A549 (cell line): Measurements from ENCODE around the gene CIT. TPM values are rescaled to one million over a fixed set of nuclear protein-coding genes. Genes with fewer than 3 reads are reported as not detected.

ENCODE experiments used
- ATAC-seq, 2 experiments: fragments of 200-7000 bp in 1 of 2; fragments of >200 bp in 1 of 2; cut with Nextera tagmentation in 1 of 2; cut with Tn5 transposase in 1 of 2; 3 replicates each; pipeline versions ENCODE4 v1.8.0 to v1.9.1; 2018 to 2020; ENCODE audit warnings: mild to moderate bottlenecking in 1 of 2, moderate library complexity in 1 of 2
- CTCF ChIA-PET: fragments of 300-600 bp; sonication (Branson Sonifier 250); formaldehyde crosslinking; extraction: SDS; loops from one replicate; lab custom pipeline; 2021; ENCODE audit warnings: antibody characterized with exemption, inconsistent platforms; lab: Yijun Ruan, JAX
- POLR2A ChIA-PET: fragments of 350-600 bp; formaldehyde crosslinking; extraction: SDS; loops from one replicate; lab custom pipeline; 2021; ENCODE audit warnings: antibody characterized with exemption, inconsistent platforms; lab: Yijun Ruan, JAX
- DNase-seq, 2 experiments: peaks; one replicate each; pipeline versions ENCODE4 v3.0.0 to v3.0.0-alpha.2; 2011 to 2016; ENCODE audit warnings: low read depth in 1 of 2, low spot score in 1 of 2
- FAIRE-seq: peaks from 2 replicates; lab custom pipeline; 2011; peaks lifted over from hg19 to GRCh38; lab: Jason Lieb, UNC
- H3K27ac ChIP-seq, 2 experiments: fragments of >200 bp; sonication (Bioruptor Twin); formaldehyde crosslinking; 3 replicates each; pipeline ENCODE4 v1.5.1; 2016 to 2017
- H3K4me1 ChIP-seq: fragments of >200 bp; sonication (Bioruptor Twin); formaldehyde crosslinking; 3 replicates; pipeline ENCODE4 v1.6.1; 2016
- H3K4me2 ChIP-seq: fragments of >200 bp; sonication (Bioruptor Twin); formaldehyde crosslinking; 3 replicates; pipeline ENCODE4 v1.6.1; 2016
- H3K4me3 ChIP-seq: fragments of >200 bp; sonication (Bioruptor Twin); formaldehyde crosslinking; 3 replicates; pipeline ENCODE4 v1.5.1; 2016
- H3K9me3 ChIP-seq: fragments of >200 bp; sonication (Bioruptor Twin); formaldehyde crosslinking; 3 replicates; pipeline ENCODE4 v1.6.1; 2016
- BCL3 ChIP-seq: fragments of >200 bp; sonication (Bioruptor Twin); formaldehyde crosslinking; IDR thresholded peaks from 3 replicates; pipeline ENCODE4 v1.6.1; 2016
- BHLHE40 ChIP-seq: IDR thresholded peaks from 2 replicates; pipeline ENCODE4 v1.6.1; 2012; ENCODE audit warnings: low read depth, low read length, inconsistent platforms
- CHD2 ChIP-seq: fragments of 150-350 bp; IDR thresholded peaks from 2 replicates; pipeline ENCODE4 v1.6.1; 2014; ENCODE audit warnings: low read length; ENCODE audit not compliant: partially characterized antibody
- CHD4 ChIP-seq: fragments of 200-600 bp; sonication (generic); IDR thresholded peaks from 2 replicates; pipeline ENCODE4 v1.6.1; 2016; ENCODE audit warnings: antibody characterized with exemption, mild to moderate bottlenecking, borderline replicate concordance
- E2F6 ChIP-seq: IDR thresholded peaks from 2 replicates; pipeline ENCODE4 v1.6.1; 2012; ENCODE audit warnings: low read depth, borderline replicate concordance
- ELK1 ChIP-seq: fragments of 150-350 bp; IDR thresholded peaks from 2 replicates; pipeline ENCODE4 v1.6.1; 2014; ENCODE audit warnings: low read depth, mild to moderate bottlenecking, low read length
- FOSB ChIP-seq: fragments of 250-450 bp; sonication (Bioruptor Pico); IDR thresholded peaks from 2 replicates; pipeline ENCODE4 v1.5.0; 2020; ENCODE audit warnings: mild to moderate bottlenecking, moderate library complexity
- GATA3 ChIP-seq: IDR thresholded peaks from 2 replicates; pipeline ENCODE4 v1.6.1; 2012; ENCODE audit warnings: borderline replicate concordance
- HES2 ChIP-seq: fragments of >200 bp; sonication (Bioruptor Twin); formaldehyde crosslinking; IDR thresholded peaks from 2 replicates; pipeline ENCODE4 v1.6.1; 2016
- HMGXB4 ChIP-seq: fragments of 250-450 bp; sonication (Bioruptor Pico); IDR thresholded peaks from 2 replicates; pipeline ENCODE4 v1.5.0; 2021; ENCODE audit warnings: mild to moderate bottlenecking, moderate library complexity, borderline replicate concordance
- HOXA7 ChIP-seq: fragments of 250-450 bp; sonication (Bioruptor Pico); IDR thresholded peaks from 2 replicates; pipeline ENCODE4 v1.5.0; 2020; ENCODE audit warnings: mild to moderate bottlenecking, moderate library complexity
- HOXB5 ChIP-seq: fragments of 250-450 bp; sonication (Bioruptor Pico); IDR thresholded peaks from 2 replicates; pipeline ENCODE4 v1.5.0; 2020; ENCODE audit warnings: mild to moderate bottlenecking, moderate library complexity
- KDM5A ChIP-seq: fragments of 200-600 bp; sonication (generic); IDR thresholded peaks from 2 replicates; pipeline ENCODE4 v1.6.1; 2016; ENCODE audit warnings: antibody characterized with exemption, mild to moderate bottlenecking
- MAFK ChIP-seq: fragments of 450-650 bp; IDR thresholded peaks from 2 replicates; pipeline ENCODE4 v1.6.1; 2014; ENCODE audit not compliant: partially characterized antibody
- MYC ChIP-seq: IDR thresholded peaks from 2 replicates; pipeline ENCODE4 v1.6.1; 2012; ENCODE audit warnings: mild to moderate bottlenecking, inconsistent platforms, low read length, improper control_type of control experiment, borderline replicate concordance
- NFE2L2 ChIP-seq: fragments of 150-350 bp; conservative IDR thresholded peaks from 2 replicates; pipeline ENCODE4 v1.6.1; 2014; ENCODE audit warnings: low read length
- NPAS2 ChIP-seq: fragments of 250-450 bp; sonication (Bioruptor Pico); IDR thresholded peaks from 2 replicates; pipeline ENCODE4 v1.8.0; 2022; ENCODE audit warnings: mild to moderate bottlenecking, moderate library complexity, borderline replicate concordance
- PBX3 ChIP-seq: IDR thresholded peaks from 2 replicates; pipeline ENCODE4 v1.6.1; 2012
- RAD21 ChIP-seq, 2 experiments: fragments of >200 bp in 1 of 2; sonication (Bioruptor Twin) in 1 of 2; formaldehyde crosslinking in 1 of 2; IDR thresholded peaks in 1 of 2; conservative IDR thresholded peaks in 1 of 2; 2 replicates in 1 of 2; 3 replicates in 1 of 2; pipeline ENCODE4 v1.6.1; 2012 to 2018; ENCODE audit warnings: inconsistent platforms in 1 of 2
- RFX5 ChIP-seq: fragments of 450-650 bp; IDR thresholded peaks from 2 replicates; pipeline ENCODE4 v1.7.1; 2014; ENCODE audit warnings: antibody characterized with exemption, mild to moderate bottlenecking, moderate library complexity
- TP53 ChIP-seq: fragments of 250-450 bp; sonication (Bioruptor Pico); IDR thresholded peaks from 2 replicates; pipeline ENCODE4 v1.5.0; 2021; ENCODE audit warnings: mild to moderate bottlenecking, moderate library complexity
- WGBS: methylation state at CpG from one replicate; pipeline ENCODE4 v1.1.6; 2017; ENCODE audit errors: missing lambda C conversion rate; 5-methylcytosine and 5-hydroxymethylcytosine counted together
- polyA plus RNA-seq, 4 experiments: library from polyadenylated mRNA; depleted of rRNA in 3 of 4; stranded (reverse); fragments of >200 nt; fragmentation: RNase III in 1 of 4; extraction: RNeasy Plus Mini Kit Qiagen cat#74134 plus additional on column Dnase treatment in 1 of 4; gene quantifications; 2 replicates in 3 of 4; 3 replicates in 1 of 4; pipeline ENCODE4 v1.2.3, GENCODE V29; 2011 to 2017

CIT gene
- polyA plus RNA-seq, 2 of the 4 experiments (the other 2 are of a cell fraction) = 12.5 to 25.4 TPM

- no peak for TF ChIP-seq ELK1
- TF ChIP-seq PBX3 = no peak
- TF ChIP-seq MAFK = no peak
- TF ChIP-seq NFE2L2 = no peak
- TF ChIP-seq KDM5A = no peak
- TF ChIP-seq MYC = no peak
- TF ChIP-seq NPAS2 = no peak
These were observed 184.7 kb downstream of the CIT start (continued) for GRCh38 chr12:119692410-119692809.

- CTCF ChIA-PET = interaction anchor here (1.5 kb wide), 1 partner anchor 24 kb away, joined by 4 read pairs; the partner anchor contains the start of gene PRKAB1
- Histone ChIP-seq H3K27ac (no peak overlapping the region), H3K9me3 (no peaks in the 10 kb centered on the region), H3K4me2 (no peak overlapping the region), H3K4me3 (no peak overlapping the region), H3K4me1 (no peaks in the 10 kb centered on the region)
- TF ChIP-seq RAD21 (conservative IDR thresholded peaks at IDR 0.05 in 1 of 2, IDR thresholded peaks at IDR 0.05 in 1 of 2) (no peak), E2F6 (no peak), HOXA7 (no peak), TP53 (CRISPR knock-in tag) (no peak), CHD2 (no peak), FOSB (CRISPR knock-in tag) (no peak), NFE2L2 (no peak), HES2 (no peak), BCL3 (no peak), RFX5 (no peak), HMGXB4 (CRISPR knock-in tag) (no peak)
- 80% methylated on average over 6 of the region's 6 CpGs for WGBS
- no peak for FAIRE-seq
- DNase-seq = no peak
- POLR2A ChIA-PET = no interaction called here
- ATAC-seq = no peak
These were observed 185.8 kb downstream of the CIT start for GRCh38 chr12:119691202-119691810.

- ChIA-PET CTCF (interaction anchor here (1.2 to 1.5 kb wide), 2 partner anchors 10 to 22 kb away, joined by 3 to 4 read pairs; partner anchors contain the start of gene PRKAB1), POLR2A (no interaction called here)
- FAIRE-seq (no peak), ATAC-seq (no peak), DNase-seq (no peak)
- Histone ChIP-seq H3K4me2 (no peak overlapping the region), H3K4me1 (peaks cover under 1% of the 10 kb centered on the region; the same call in 1 of the 3 replicates), H3K4me3 (no peak overlapping the region), H3K9me3 (no peaks in the 10 kb centered on the region), H3K27ac (no peak overlapping the region)
- WGBS = 96% methylated on average over 38 of the region's 38 CpGs
- no peak for TF ChIP-seq RAD21 (conservative IDR thresholded peaks at IDR 0.05 in 1 of 2, IDR thresholded peaks at IDR 0.05 in 1 of 2)
- TF ChIP-seq GATA3 = no peak
- TF ChIP-seq BHLHE40 = no peak
- TF ChIP-seq HOXA7 = no peak
- no peak for TF ChIP-seq HOXB5 (CRISPR knock-in tag)
- TF ChIP-seq MAFK = no peak
- no peak for TF ChIP-seq CHD4
These were observed 187.1 kb downstream of the CIT start for GRCh38 chr12:119689935-119690500.
